NK-92 (cell line): ENCODE data around the gene CCND1.
"Not testable (repeated sequence)": the region's sequence is repeated elsewhere in the genome, so short reads cannot be mapped to it uniquely, and the experiment has no call there.

Experiments used
- DNase-seq: peaks from one replicate; lab custom pipeline; 2025; ENCODE audit not compliant: unreplicated experiment; lab: John Stamatoyannopoulos, UW

The CCND1 gene

GRCh38 chr11:69617682-69618081 lies 23.3 kb upstream of the CCND1 start:
- no peak for DNase-seq

- DNase-seq = no peak
Observed at GRCh38 chr11:69618237-69618636, 22.7 kb upstream of the CCND1 start.

- no peak for DNase-seq
Observed at GRCh38 chr11:69620683-69621290, 20.2 kb upstream of the CCND1 start.

GRCh38 chr11:69622097-69622681 lies 18.8 kb upstream of the CCND1 start:
- DNase-seq = not testable (repeated sequence)

GRCh38 chr11:69624293-69624692 lies 16.7 kb upstream of the CCND1 start:
- DNase-seq = no peak

- no peak for DNase-seq
Observed at GRCh38 chr11:69625476-69625875, 15.5 kb upstream of the CCND1 start.

- no peak for DNase-seq
Observed at GRCh38 chr11:69627551-69627950, 13.4 kb upstream of the CCND1 start.

GRCh38 chr11:69630017-69630416 lies 10.9 kb upstream of the CCND1 start:
- no peak for DNase-seq

GRCh38 chr11:69630424-69630823 lies 10.5 kb upstream of the CCND1 start:
- DNase-seq = no peak

GRCh38 chr11:69632900-69633299 lies 8.1 kb upstream of the CCND1 start:
- DNase-seq = no peak

GRCh38 chr11:69634069-69634468 lies 6.9 kb upstream of the CCND1 start:
- no peak for DNase-seq

- no peak for DNase-seq
Observed at GRCh38 chr11:69634590-69634989, 6.4 kb upstream of the CCND1 start.

GRCh38 chr11:69635195-69635594 lies 5.8 kb upstream of the CCND1 start:
- DNase-seq = no peak

GRCh38 chr11:69635804-69636511 lies 5.0 kb upstream of the CCND1 start:
- DNase-seq = no peak

- DNase-seq = no peak
Observed at GRCh38 chr11:69636512-69637197, 4.3 kb upstream of the CCND1 start.

GRCh38 chr11:69637198-69637940 lies 3.6 kb upstream of the CCND1 start:
- DNase-seq = no peak

- no peak for DNase-seq
Observed at GRCh38 chr11:69637941-69638871, 2.8 kb upstream of the CCND1 start.

- DNase-seq = no peak
Observed at GRCh38 chr11:69638941-69639681, 1.8 kb upstream of the CCND1 start.

- DNase-seq = no peak
Observed at GRCh38 chr11:69639831-69640230, 1.1 kb upstream of the CCND1 start.
